22Rv1 (cell line): Measurements from ENCODE around the gene FRS3.

Experiments
- CTCF ChIP-seq: fragments of 450-650 bp; IDR thresholded peaks from 2 replicates; pipeline ENCODE4 v1.5.1; 2017; ENCODE audit warnings: mild to moderate bottlenecking
- ZFX ChIP-seq: fragments of 450-650 bp; IDR thresholded peaks from 2 replicates; pipeline ENCODE4 v1.6.1; 2017; ENCODE audit warnings: antibody characterized with exemption, borderline replicate concordance

GRCh38 chr6:41811095-41811494, 31.4 kb upstream of the FRS3 start:
- TF ChIP-seq CTCF = no peak
- TF ChIP-seq ZFX = no peak
